GM12892 (cell line): ENCODE measurements around the gene SLC38A4.

Source experiments
- POLR2A ChIP-seq: IDR thresholded peaks from 2 replicates; pipeline ENCODE4 v1.6.1; 2011; ENCODE audit warnings: low read depth, low read length, control low read depth
- POLR2AphosphoS5 ChIP-seq: IDR thresholded peaks from 2 replicates; pipeline ENCODE4 v1.6.1; 2011; ENCODE audit warnings: low read depth, low read length, control low read depth
- TAF1 ChIP-seq: IDR thresholded peaks from 2 replicates; pipeline ENCODE4 v1.6.1; 2011; ENCODE audit warnings: low read depth, mild to moderate bottlenecking, control low read depth, low read length, borderline replicate concordance

DNA sequence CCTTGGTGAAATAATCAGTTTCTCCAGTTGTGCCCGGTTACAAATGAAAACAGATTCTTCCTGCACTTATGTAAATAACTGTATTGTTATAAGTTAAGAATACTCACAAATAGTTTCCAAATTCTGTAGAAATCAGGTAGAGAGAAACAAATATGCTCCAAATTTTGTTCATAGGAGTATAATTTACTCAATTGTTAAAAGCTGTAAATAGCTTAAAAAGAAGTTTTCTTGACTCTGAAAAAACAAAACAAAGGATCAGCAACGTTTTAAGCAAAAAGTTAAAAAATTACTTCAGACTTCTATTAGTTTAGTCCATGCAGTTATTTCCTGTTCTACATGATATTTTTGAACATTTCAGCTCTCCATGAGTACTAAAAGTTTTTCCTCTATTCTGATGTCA lies 30.0 kb upstream of the SLC38A4 start:
- TF ChIP-seq POLR2A (no peak), POLR2AphosphoS5 (no peak), TAF1 (no peak)
